AML-193 (cell line): ENCODE data around the gene OLFM3.

ENCODE experiments used
- DNase-seq, 2 experiments: peaks; one replicate each; lab custom pipeline; 2025; lab: John Stamatoyannopoulos, UW

Gene OLFM3

GRCh38 chr1:101847626-101848025 lies 149.1 kb downstream of the OLFM3 start:
- DNase-seq: no peak

GRCh38 chr1:101846820-101847219 lies 149.9 kb downstream of the OLFM3 start:
- no peak for DNase-seq

- no peak for DNase-seq
These were observed 153.6 kb downstream of the OLFM3 start for GRCh38 chr1:101843160-101843559.

GRCh38 chr1:101841824-101842223 lies 154.9 kb downstream of the OLFM3 start:
- DNase-seq: no peak

- DNase-seq: no peak
These were observed 160.7 kb downstream of the OLFM3 start for GRCh38 chr1:101835988-101836387.

GRCh38 chr1:101833312-101833711 lies 163.4 kb downstream of the OLFM3 start:
- no peak for DNase-seq

- no peak for DNase-seq
These were observed 170.3 kb downstream of the OLFM3 start for GRCh38 chr1:101826416-101826815.

GRCh38 chr1:101820071-101820470 lies 176.7 kb downstream of the OLFM3 start:
- peak; percentile 5 to 26 for DNase-seq

- no peak for DNase-seq
These were observed 180.5 kb downstream of the OLFM3 start for GRCh38 chr1:101816262-101816661.

- DNase-seq: no peak
These were observed 198.3 kb downstream of the OLFM3 start for GRCh38 chr1:101798417-101798816.

- no peak for DNase-seq
These were observed 199.0 kb downstream of the OLFM3 start for GRCh38 chr1:101797722-101798121.

- peak; percentile 6 to 14 for DNase-seq
These were observed 215.4 kb downstream of the OLFM3 start for GRCh38 chr1:101781201-101781831.

GRCh38 chr1:101769520-101769919 lies 227.2 kb downstream of the OLFM3 start:
- peak; percentile 3 to 10 for DNase-seq

GRCh38 chr1:101757985-101758384 lies 238.7 kb downstream of the OLFM3 start:
- no peak for DNase-seq

- no peak for DNase-seq
These were observed 240.3 kb downstream of the OLFM3 start for GRCh38 chr1:101756411-101756810.
